ENCODE measurements around the gene GJB4.

Gene GJB4

DNA sequence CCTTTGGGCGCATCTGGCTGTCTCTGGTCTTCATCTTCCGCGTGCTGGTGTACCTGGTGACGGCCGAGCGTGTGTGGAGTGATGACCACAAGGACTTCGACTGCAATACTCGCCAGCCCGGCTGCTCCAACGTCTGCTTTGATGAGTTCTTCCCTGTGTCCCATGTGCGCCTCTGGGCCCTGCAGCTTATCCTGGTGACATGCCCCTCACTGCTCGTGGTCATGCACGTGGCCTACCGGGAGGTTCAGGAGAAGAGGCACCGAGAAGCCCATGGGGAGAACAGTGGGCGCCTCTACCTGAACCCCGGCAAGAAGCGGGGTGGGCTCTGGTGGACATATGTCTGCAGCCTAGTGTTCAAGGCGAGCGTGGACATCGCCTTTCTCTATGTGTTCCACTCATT, 2.2 kb upstream of the GJB4 start:
- no peaks in the 10 kb centered on the region for H3K27me3 ChIP-seq (ENCODE audit: control insufficient read depth, low read length)
- H3K4me1 ChIP-seq (ENCODE audit: control insufficient read depth, low read length), result no peaks in the 10 kb centered on the region
- no peak overlapping the region for H3K27ac ChIP-seq (ENCODE audit: low read depth, low read length)
- H3K9me3 ChIP-seq (ENCODE audit: control insufficient read depth, insufficient read depth, low read length), result no peaks in the 10 kb centered on the region
- TF ChIP-seq EZH2phosphoT487 (IDR thresholded peaks at IDR 0.05; ENCODE audit: borderline replicate concordance, low read length), result no peak
- TF ChIP-seq, protein P1, sequence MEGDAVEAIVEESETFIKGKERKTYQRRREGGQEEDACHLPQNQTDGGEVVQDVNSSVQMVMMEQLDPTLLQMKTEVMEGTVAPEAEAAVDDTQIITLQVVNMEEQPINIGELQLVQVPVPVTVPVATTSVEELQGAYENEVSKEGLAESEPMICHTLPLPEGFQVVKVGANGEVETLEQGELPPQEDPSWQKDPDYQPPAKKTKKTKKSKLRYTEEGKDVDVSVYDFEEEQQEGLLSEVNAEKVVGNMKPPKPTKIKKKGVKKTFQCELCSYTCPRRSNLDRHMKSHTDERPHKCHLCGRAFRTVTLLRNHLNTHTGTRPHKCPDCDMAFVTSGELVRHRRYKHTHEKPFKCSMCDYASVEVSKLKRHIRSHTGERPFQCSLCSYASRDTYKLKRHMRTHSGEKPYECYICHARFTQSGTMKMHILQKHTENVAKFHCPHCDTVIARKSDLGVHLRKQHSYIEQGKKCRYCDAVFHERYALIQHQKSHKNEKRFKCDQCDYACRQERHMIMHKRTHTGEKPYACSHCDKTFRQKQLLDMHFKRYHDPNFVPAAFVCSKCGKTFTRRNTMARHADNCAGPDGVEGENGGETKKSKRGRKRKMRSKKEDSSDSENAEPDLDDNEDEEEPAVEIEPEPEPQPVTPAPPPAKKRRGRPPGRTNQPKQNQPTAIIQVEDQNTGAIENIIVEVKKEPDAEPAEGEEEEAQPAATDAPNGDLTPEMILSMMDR (IDR thresholded peaks at IDR 0.05; ENCODE audit: low read depth, low read length, poor library complexity, severe bottlenecking), result no peak
- H3F3A ChIP-seq (ENCODE audit: control insufficient read depth, insufficient read depth), result no peaks in the 10 kb centered on the region
- no peak overlapping the region for H3K4me3 ChIP-seq (ENCODE audit: low read length)
- H4K20me1 ChIP-seq (ENCODE audit: control insufficient read depth, insufficient read depth, low read depth, low read length), result no peaks in the 10 kb centered on the region
- no peaks in the 10 kb centered on the region for H3K9me2 ChIP-seq (replicated peaks; ENCODE audit: control insufficient read depth, low read length)
- H3K79me2 ChIP-seq (ENCODE audit: control insufficient read depth, low read length), result no peaks in the 10 kb centered on the region
- H3K36me3 ChIP-seq (ENCODE audit: control insufficient read depth, low read length), result no peaks in the 10 kb centered on the region
- H3K4me2 ChIP-seq (ENCODE audit: low read length), result no peak overlapping the region

GRCh38 chr1:34758751-34759150, 789 bp upstream of the GJB4 start:
- TF ChIP-seq EZH2phosphoT487 (IDR thresholded peaks at IDR 0.05; ENCODE audit: borderline replicate concordance, low read length), result no peak
- TF ChIP-seq, protein P1 (IDR thresholded peaks at IDR 0.05; ENCODE audit: low read depth, low read length, poor library complexity, severe bottlenecking), result no peak
- H3K4me2 ChIP-seq (ENCODE audit: low read length), result no peak overlapping the region
- no peak overlapping the region for H3K27ac ChIP-seq (ENCODE audit: low read depth, low read length)
- H3K9me2 ChIP-seq (replicated peaks; ENCODE audit: control insufficient read depth, low read length), result no peaks in the 10 kb centered on the region
- H3K9me3 ChIP-seq (ENCODE audit: control insufficient read depth, insufficient read depth, low read length), result no peaks in the 10 kb centered on the region
- no peaks in the 10 kb centered on the region for H3K79me2 ChIP-seq (ENCODE audit: control insufficient read depth, low read length)
- no peak overlapping the region for H3K4me3 ChIP-seq (ENCODE audit: low read length)
- no peaks in the 10 kb centered on the region for H3K4me1 ChIP-seq (ENCODE audit: control insufficient read depth, low read length)
- no peaks in the 10 kb centered on the region for H3K36me3 ChIP-seq (ENCODE audit: control insufficient read depth, low read length)
- no peaks in the 10 kb centered on the region for H4K20me1 ChIP-seq (ENCODE audit: control insufficient read depth, insufficient read depth, low read depth, low read length)
- no peaks in the 10 kb centered on the region for H3F3A ChIP-seq (ENCODE audit: control insufficient read depth, insufficient read depth)
- H3K27me3 ChIP-seq (ENCODE audit: control insufficient read depth, low read length), result no peaks in the 10 kb centered on the region

- Histone ChIP-seq H3F3A (ENCODE audit: control insufficient read depth, insufficient read depth) (no peaks in the 10 kb centered on the region), H4K20me1 (ENCODE audit: control insufficient read depth, insufficient read depth, low read depth, low read length) (no peaks in the 10 kb centered on the region), H3K4me2 (ENCODE audit: low read length) (no peak overlapping the region), H3K36me3 (ENCODE audit: control insufficient read depth, low read length) (no peaks in the 10 kb centered on the region), H3K9me3 (ENCODE audit: control insufficient read depth, insufficient read depth, low read length) (no peaks in the 10 kb centered on the region), H3K27ac (ENCODE audit: low read depth, low read length) (no peak overlapping the region), H3K4me1 (ENCODE audit: control insufficient read depth, low read length) (no peaks in the 10 kb centered on the region), H3K79me2 (ENCODE audit: control insufficient read depth, low read length) (no peaks in the 10 kb centered on the region), H3K9me2 (replicated peaks; ENCODE audit: control insufficient read depth, low read length) (no peaks in the 10 kb centered on the region), H3K27me3 (ENCODE audit: control insufficient read depth, low read length) (no peaks in the 10 kb centered on the region), H3K4me3 (ENCODE audit: low read length) (no peak overlapping the region)
- TF ChIP-seq, protein P1 (IDR thresholded peaks at IDR 0.05; ENCODE audit: low read depth, low read length, poor library complexity, severe bottlenecking), result no peak
- TF ChIP-seq EZH2phosphoT487 (IDR thresholded peaks at IDR 0.05; ENCODE audit: borderline replicate concordance, low read length), result no peak
These were observed 1.7 kb downstream of the GJB4 start for GRCh38 chr1:34761176-34761761.
